ENCODE results near the gene ERGIC1.

- no peak for TF ChIP-seq CTCF (IDR thresholded peaks at IDR 0.05)
- TF ChIP-seq POLR2A (IDR thresholded peaks at IDR 0.05) = no peak
These were observed 14.4 kb downstream of the ERGIC1 start for GRCh38 chr5:172848419-172848818.

All from testis (tissue), 2 donors.